PC-3 (cell line): ENCODE results near the gene DLGAP1. TPM values are rescaled to one million over a fixed set of nuclear protein-coding genes. Genes with fewer than 3 reads are reported as not detected.
A peak's percentile ranks its signal among the peaks of the same experiment; 100 is the strongest.

Source experiments
- ATAC-seq: fragments of 200-7000 bp; cut with Tn5 transposase; 2 replicates; pipeline ENCODE4 v1.9.1; 2020; ENCODE audit warnings: mild to moderate bottlenecking, moderate library complexity
- BruUV-seq: library from RNA; stranded (reverse); fragments of 400-500 nt; replicated peaks from 2 replicates; lab custom pipeline; 2021; lab: Mats Ljungman, UMichigan
- CTCF ChIA-PET: fragments of 300-600 bp; sonication (Branson Sonifier 250); formaldehyde crosslinking; loops from one replicate; lab custom pipeline; 2022; ENCODE audit warnings: antibody characterized with exemption; lab: Charles Lee
- POLR2A ChIA-PET: fragments of 300-600 bp; sonication (Branson Sonifier 250); formaldehyde crosslinking; loops from one replicate; lab custom pipeline; 2022; ENCODE audit warnings: antibody characterized with exemption; ENCODE audit not compliant: unreplicated experiment; lab: Charles Lee
- DNase-seq: peaks from one replicate; pipeline ENCODE4 v3.0.0-alpha.2; 2015
- H2AFZ ChIP-seq: fragments of 300-600 bp; sonication (generic); 2 replicates; pipeline ENCODE4 v1.6.0; 2016; ENCODE audit warnings: antibody characterized with exemption, low read length
- H3F3A ChIP-seq: fragments of 300-600 bp; sonication (generic); one replicate; pipeline ENCODE4 v1.6.0; 2017; ENCODE audit warnings: antibody characterized with exemption, low read length, control low read depth, mild to moderate bottlenecking; ENCODE audit not compliant: unreplicated experiment
- H3K27ac ChIP-seq: fragments of 300-600 bp; sonication (generic); 2 replicates; pipeline ENCODE4 v1.5.1; 2016; ENCODE audit warnings: mild to moderate bottlenecking, low read length
- H3K27me3 ChIP-seq: fragments of 300-600 bp; sonication (generic); 2 replicates; pipeline ENCODE4 v1.6.1; 2016; ENCODE audit warnings: low read length, mixed read lengths
- H3K36me3 ChIP-seq: fragments of 300-600 bp; sonication (generic); 2 replicates; pipeline ENCODE4 v1.6.1; 2016; ENCODE audit warnings: low read depth, mixed run types, low read length, mixed read lengths
- H3K4me1 ChIP-seq: fragments of 300-600 bp; sonication (generic); 2 replicates; pipeline ENCODE4 v1.5.1; 2016; ENCODE audit warnings: low read length; ENCODE audit not compliant: insufficient read depth
- H3K4me2 ChIP-seq: fragments of 300-600 bp; sonication (generic); 2 replicates; pipeline ENCODE4 v1.6.0; 2016; ENCODE audit warnings: low read length
- H3K4me3 ChIP-seq: fragments of 300-600 bp; sonication (generic); 2 replicates; pipeline ENCODE4 v1.5.1; 2016; ENCODE audit warnings: mild to moderate bottlenecking, low read length, mixed read lengths
- H3K79me2 ChIP-seq: fragments of 300-600 bp; sonication (generic); 2 replicates; pipeline ENCODE4 v1.6.1; 2017; ENCODE audit warnings: low read length, mixed read lengths
- H3K9ac ChIP-seq: fragments of 300-600 bp; sonication (generic); 2 replicates; pipeline ENCODE4 v1.6.0; 2016; ENCODE audit warnings: mild to moderate bottlenecking, low read length
- H3K9me2 ChIP-seq: fragments of 300-600 bp; sonication (generic); replicated peaks from 2 replicates; pipeline ENCODE4 v1.6.1; 2016; ENCODE audit warnings: mixed run types, low read length, mixed read lengths
- H3K9me3 ChIP-seq: fragments of 300-600 bp; sonication (generic); 2 replicates; pipeline ENCODE4 v1.6.1; 2016; ENCODE audit warnings: low read length, mixed read lengths
- H4K20me1 ChIP-seq: fragments of 300-600 bp; sonication (generic); 2 replicates; pipeline ENCODE4 v1.6.1; 2016; ENCODE audit warnings: low read length, mixed read lengths
- EZH2 ChIP-seq: fragments of 300-600 bp; sonication (generic); IDR thresholded peaks from one replicate; pipeline ENCODE4 v1.6.1; 2017; ENCODE audit warnings: antibody characterized with exemption, mild to moderate bottlenecking, low read length; ENCODE audit not compliant: unreplicated experiment
- EZH2phosphoT487 ChIP-seq: fragments of 300-600 bp; sonication (generic); IDR thresholded peaks from 2 replicates; pipeline ENCODE4 v1.6.1; 2018; ENCODE audit warnings: mild to moderate bottlenecking, antibody characterized with exemption, low read length, borderline replicate concordance
- intact Hi-C: fragments of 100-400 bp; cut with micrococcal nuclease; formaldehyde crosslinking; loops from 2 replicates; pipeline ENCODE4 v1.9.0; 2023
- total RNA-seq: library from RNA; depleted of rRNA; stranded (reverse); fragments of >200 nt; gene quantifications from 2 replicates; pipeline ENCODE4 v1.2.3, GENCODE V29; 2014
- TF ChIP-seq, protein P1 (sequence below): fragments of 300-600 bp; sonication (generic); conservative IDR thresholded peaks from 2 replicates; pipeline ENCODE4 v1.5.1; 2017; ENCODE audit warnings: antibody characterized with exemption, low read depth, mild to moderate bottlenecking, low read length

DLGAP1 gene
- total RNA-seq, 1 experiment from 2014 or later = not detected

DNA sequence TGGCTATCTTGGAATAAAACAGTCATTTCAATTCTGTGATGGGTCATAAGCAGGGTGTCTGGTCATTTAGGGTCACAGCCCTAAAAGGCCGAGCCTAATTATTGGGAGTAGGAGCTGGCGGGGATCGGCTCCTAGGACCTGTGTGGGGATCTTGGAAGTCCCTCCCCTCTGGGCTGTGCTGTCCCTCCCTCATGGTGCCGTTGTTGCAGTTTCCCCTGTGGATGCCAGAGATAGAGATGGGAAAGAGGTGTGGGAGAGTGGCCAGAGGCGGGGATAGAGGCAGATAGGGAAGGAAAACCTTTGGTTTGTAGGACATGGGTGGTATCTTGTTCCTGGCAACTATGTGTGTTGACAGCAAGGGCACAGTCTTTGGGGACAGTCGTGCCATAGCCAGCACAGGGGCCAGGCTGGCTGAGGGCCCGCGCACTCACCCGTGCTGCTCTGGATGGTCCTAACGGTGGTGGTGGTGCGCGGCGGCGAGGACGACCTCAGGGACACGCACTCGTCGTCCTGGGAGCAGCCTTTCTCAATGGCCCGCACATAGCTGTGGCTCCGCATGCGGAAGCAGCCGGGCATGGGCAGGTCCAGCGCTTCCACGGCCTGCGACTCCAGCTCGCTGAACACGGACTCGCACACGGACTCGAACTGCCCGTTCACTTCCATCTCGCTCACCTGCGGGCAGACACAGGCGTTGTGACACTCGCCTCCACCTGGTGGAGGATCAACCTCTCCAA is 726.2 kb downstream of the DLGAP1 start:
- ATAC-seq = no peak
- H3K27ac ChIP-seq = no peak overlapping the region
- no peaks in the 10 kb centered on the region for H3K36me3 ChIP-seq
- no peaks in the 10 kb centered on the region for H3K9me3 ChIP-seq
- no peaks in the 10 kb centered on the region for H3K79me2 ChIP-seq
- no peaks in the 10 kb centered on the region for H4K20me1 ChIP-seq
- no peaks in the 10 kb centered on the region for H3F3A ChIP-seq
- H3K27me3 ChIP-seq = peaks cover 74% of the 10 kb centered on the region
- no peaks in the 10 kb centered on the region for H3K9me2 ChIP-seq
- no peaks in the 10 kb centered on the region for H3K4me1 ChIP-seq
- no TSS peak for BruUV-seq
- ChIA-PET POLR2A (no interaction called here), CTCF (no interaction called here)
- H3K9ac ChIP-seq = no peak overlapping the region
- no peak overlapping the region for H3K4me2 ChIP-seq
- H2AFZ ChIP-seq = no peak overlapping the region
- DNase-seq = no peak
- TF ChIP-seq, protein P1, sequence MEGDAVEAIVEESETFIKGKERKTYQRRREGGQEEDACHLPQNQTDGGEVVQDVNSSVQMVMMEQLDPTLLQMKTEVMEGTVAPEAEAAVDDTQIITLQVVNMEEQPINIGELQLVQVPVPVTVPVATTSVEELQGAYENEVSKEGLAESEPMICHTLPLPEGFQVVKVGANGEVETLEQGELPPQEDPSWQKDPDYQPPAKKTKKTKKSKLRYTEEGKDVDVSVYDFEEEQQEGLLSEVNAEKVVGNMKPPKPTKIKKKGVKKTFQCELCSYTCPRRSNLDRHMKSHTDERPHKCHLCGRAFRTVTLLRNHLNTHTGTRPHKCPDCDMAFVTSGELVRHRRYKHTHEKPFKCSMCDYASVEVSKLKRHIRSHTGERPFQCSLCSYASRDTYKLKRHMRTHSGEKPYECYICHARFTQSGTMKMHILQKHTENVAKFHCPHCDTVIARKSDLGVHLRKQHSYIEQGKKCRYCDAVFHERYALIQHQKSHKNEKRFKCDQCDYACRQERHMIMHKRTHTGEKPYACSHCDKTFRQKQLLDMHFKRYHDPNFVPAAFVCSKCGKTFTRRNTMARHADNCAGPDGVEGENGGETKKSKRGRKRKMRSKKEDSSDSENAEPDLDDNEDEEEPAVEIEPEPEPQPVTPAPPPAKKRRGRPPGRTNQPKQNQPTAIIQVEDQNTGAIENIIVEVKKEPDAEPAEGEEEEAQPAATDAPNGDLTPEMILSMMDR = no peak
- TF ChIP-seq EZH2phosphoT487 (no peak), EZH2 (no peak)
- intact Hi-C loops = no loop called here
- H3K4me3 ChIP-seq = no peak overlapping the region

GRCh38 chr18:3727274-3727673 is 727.8 kb downstream of the DLGAP1 start:
- H3K9me3 ChIP-seq = no peaks in the 10 kb centered on the region
- DNase-seq (no peak), ATAC-seq (no peak)
- no peak overlapping the region for H3K9ac ChIP-seq
- POLR2A ChIA-PET = no interaction called here
- no peak overlapping the region for H3K4me3 ChIP-seq
- intact Hi-C loops = no loop called here
- no peaks in the 10 kb centered on the region for H3K4me1 ChIP-seq
- no peak overlapping the region for H3K27ac ChIP-seq
- TF ChIP-seq EZH2 (no peak), EZH2phosphoT487 (no peak)
- TF ChIP-seq, protein P1 = no peak
- no peaks in the 10 kb centered on the region for H3F3A ChIP-seq
- CTCF ChIA-PET = no interaction called here
- H3K36me3 ChIP-seq = no peaks in the 10 kb centered on the region
- H3K79me2 ChIP-seq = no peaks in the 10 kb centered on the region
- H3K4me2 ChIP-seq = no peak overlapping the region
- no peaks in the 10 kb centered on the region for H3K9me2 ChIP-seq
- no peak overlapping the region for H2AFZ ChIP-seq
- no peaks in the 10 kb centered on the region for H4K20me1 ChIP-seq
- H3K27me3 ChIP-seq = peaks cover 68% of the 10 kb centered on the region
- BruUV-seq = no TSS peak

DNA sequence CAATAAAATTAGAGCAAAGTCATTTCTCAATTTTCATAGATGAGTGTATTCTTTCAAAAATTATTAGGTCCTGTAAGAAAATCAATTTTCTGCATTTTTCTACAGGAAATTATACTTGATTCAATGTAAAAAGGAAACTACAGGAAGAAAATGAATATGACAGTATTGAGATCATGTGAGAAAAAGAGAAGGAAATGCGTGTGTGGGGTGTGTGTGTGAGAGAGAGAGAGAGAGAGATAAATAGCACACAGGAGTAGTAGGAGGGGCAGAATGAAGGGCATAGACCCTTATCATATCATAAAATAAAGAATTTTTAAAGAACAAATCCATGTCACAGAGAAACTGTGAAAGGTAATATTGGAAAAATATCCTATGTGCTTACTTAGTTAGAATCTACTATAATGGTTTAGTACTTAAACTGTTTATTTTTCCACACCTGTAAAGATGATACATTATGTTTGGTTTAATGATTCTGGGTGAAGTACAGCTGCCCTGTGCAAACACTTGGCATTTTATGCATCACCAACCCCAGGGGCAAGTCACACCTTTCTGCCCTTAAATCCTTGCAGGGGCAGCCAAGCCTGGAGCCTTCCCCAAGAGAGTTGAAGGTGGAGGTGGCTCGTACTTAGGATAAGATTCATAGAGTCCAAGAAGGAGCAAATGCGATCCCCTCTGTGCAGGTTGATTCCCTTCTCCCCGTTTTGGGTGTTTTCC is 728.7 kb downstream of the DLGAP1 start:
- DNase-seq (no peak), ATAC-seq (peak; percentile 45; the same call in 1 of the 2 replicates)
- TF ChIP-seq EZH2 (no peak), EZH2phosphoT487 (no peak)
- TF ChIP-seq, protein P1 = no peak
- no peaks in the 10 kb centered on the region for H3F3A ChIP-seq
- ChIA-PET POLR2A (no interaction called here), CTCF (no interaction called here)
- H3K4me2 ChIP-seq = no peak overlapping the region
- no peaks in the 10 kb centered on the region for H3K36me3 ChIP-seq
- H3K4me1 ChIP-seq = no peaks in the 10 kb centered on the region
- H4K20me1 ChIP-seq = no peaks in the 10 kb centered on the region
- no peak overlapping the region for H3K4me3 ChIP-seq
- H3K9me2 ChIP-seq = no peaks in the 10 kb centered on the region
- H2AFZ ChIP-seq = no peak overlapping the region
- H3K79me2 ChIP-seq = no peaks in the 10 kb centered on the region
- BruUV-seq = no TSS peak
- H3K9ac ChIP-seq = no peak overlapping the region
- peaks cover 68% of the 10 kb centered on the region for H3K27me3 ChIP-seq
- H3K27ac ChIP-seq = no peak overlapping the region
- H3K9me3 ChIP-seq = no peaks in the 10 kb centered on the region
- intact Hi-C loops = no loop called here
